HepG2 (cell line): ENCODE results near the gene RABL2A. TPM values are rescaled to one million over a fixed set of nuclear protein-coding genes. Genes with fewer than 3 reads are reported as not detected.

Experiments
- GTF2F1 ChIP-seq: fragments of 150-350 bp; IDR thresholded peaks from 2 replicates; pipeline ENCODE4 v1.6.1; 2014; ENCODE audit warnings: low read length
- KLF13 ChIP-seq: sonication (generic); formaldehyde crosslinking; IDR thresholded peaks from 2 replicates; pipeline ENCODE4 v1.4.0; 2020; ENCODE audit warnings: mild to moderate bottlenecking, missing genetic modification reagents
- MATR3 ChIP-seq: sonication (generic); formaldehyde crosslinking; IDR thresholded peaks from 2 replicates; pipeline ENCODE4 v1.4.0; 2020; ENCODE audit warnings: missing genetic modification reagents
- PCBP1 ChIP-seq: fragments of 200-400 bp; formaldehyde crosslinking; IDR thresholded peaks from 2 replicates; pipeline ENCODE4 v1.6.1; 2017; ENCODE audit warnings: mild to moderate bottlenecking, low read depth, low read length, borderline replicate concordance
- POLR2AphosphoS2 ChIP-seq: IDR thresholded peaks from 2 replicates; pipeline ENCODE4 v1.6.1; 2011; ENCODE audit warnings: low read depth, low read length, improper control_type of control experiment
- TBX2 ChIP-seq: sonication (generic); formaldehyde crosslinking; IDR thresholded peaks from 2 replicates; pipeline ENCODE4 v1.5.0; 2020; ENCODE audit warnings: missing genetic modification reagents, mild to moderate bottlenecking, borderline replicate concordance
- ZNF205 ChIP-seq: IDR thresholded peaks from 2 replicates; pipeline ENCODE4 v1.6.1; 2018; ENCODE audit warnings: missing biosample characterization, missing genetic modification reagents
- ZNF318 ChIP-seq: sonication (generic); formaldehyde crosslinking; IDR thresholded peaks from 2 replicates; pipeline ENCODE4 v1.4.0; 2020; ENCODE audit warnings: mild to moderate bottlenecking, missing genetic modification reagents
- polyA plus RNA-seq, 8 experiments: library from polyadenylated mRNA; depleted of rRNA in 3 of 8; stranded (reverse) in 7 of 8; unstranded in 1 of 8; fragments of >200 nt; fragmentation: Illumina TruSeq in 4 of 8; extraction: Trizol in 4 of 8; gene quantifications; 2 replicates each; pipeline versions ENCODE4 v1.2.1 to v1.2.3, GENCODE V29; 2011 to 2016; ENCODE audit warnings: low read depth in 4 of 8, missing spikeins in 1 of 8, mixed read lengths in 1 of 8; ENCODE audit not compliant: insufficient read depth in 1 of 8
- total RNA-seq, 5 experiments: library from RNA; depleted of rRNA; stranded (reverse); fragments of >200 nt; fragmentation: Illumina TruSeq; extraction: Trizol; gene quantifications; 2 replicates each; pipeline ENCODE4 v1.2.3, GENCODE V29; 2016; ENCODE audit warnings: low read depth in 1 of 5

The RABL2A gene
- total and polyA plus RNA-seq, 2 of the 13 experiments (the other 11 are each of a cell fraction or from before 2014, with no cell fraction given) = 9.6 to 13.4 TPM

- TF ChIP-seq ZNF318 = no peak
- no peak for TF ChIP-seq GTF2F1
- TF ChIP-seq ZNF205 (CRISPR knock-in tag) = no peak
- TF ChIP-seq TBX2 (CRISPR knock-in tag) = no peak
- TF ChIP-seq PCBP1 = no peak
- TF ChIP-seq MATR3 = no peak
- no peak for TF ChIP-seq POLR2AphosphoS2
- no peak for TF ChIP-seq KLF13 (CRISPR knock-in tag)
Observed at GRCh38 chr2:113672326-113672932, 45.4 kb downstream of the RABL2A start (continued).
